Testis (tissue), 3 donors: ENCODE data around the gene CFAP46. TPM values are rescaled to one million over a fixed set of nuclear protein-coding genes. Genes with fewer than 3 reads are reported as not detected.

Experiments used
- DNase-seq: peaks from one replicate; pipeline ENCODE4 v3.0.0-alpha.2; 2019
- H3K27ac ChIP-seq, 2 donors: fragments of 200-600 bp; sonication (generic); one replicate each; pipeline ENCODE4 v1.5.1; 2019
- H3K27me3 ChIP-seq: fragments of 200-600 bp; sonication (generic); one replicate; pipeline ENCODE4 v1.5.1; 2019
- H3K36me3 ChIP-seq: fragments of 200-600 bp; sonication (generic); one replicate; pipeline ENCODE4 v1.5.1; 2017; ENCODE audit warnings: low read depth; ENCODE audit errors: missing control alignments
- H3K4me1 ChIP-seq: fragments of 200-600 bp; sonication (generic); one replicate; pipeline ENCODE4 v1.5.1; 2019
- H3K4me3 ChIP-seq, 2 donors: fragments of 200-600 bp; sonication (generic); one replicate each; pipeline ENCODE4 v1.5.1; 2017 to 2019
- H3K9me3 ChIP-seq: fragments of 200-600 bp; sonication (generic); one replicate; pipeline ENCODE4 v1.5.1; 2017
- POLR2A ChIP-seq: fragments of 450-650 bp; IDR thresholded peaks from one replicate; pipeline ENCODE4 v1.6.1; 2017; ENCODE audit warnings: antibody characterized with exemption, mild to moderate bottlenecking, moderate library complexity
- WGBS, 2 donors: methylation state at CpG; one replicate each; pipeline ENCODE4 v1.1.5; 2018; 5-methylcytosine and 5-hydroxymethylcytosine counted together
- intact Hi-C: fragments of 100-400 bp; cut with DNase I; formaldehyde crosslinking; loops from one replicate; pipeline ENCODE4 v1.15.1; 2023; ENCODE audit warnings: low total_unique reads
- polyA plus RNA-seq: library from polyadenylated mRNA; stranded (reverse); fragments of 350-450 nt; fragmentation: Illumina TruSeq; extraction: RNeasy Lipid Tissue Mini Kit (QIAGEN cat#74804); gene quantifications from one replicate; pipeline ENCODE4 v1.2.3, GENCODE V29; 2014; ENCODE audit warnings: low read depth, low replicate concordance; ENCODE audit not compliant: insufficient read depth
- total RNA-seq, 2 donors: library from RNA; depleted of rRNA; stranded (reverse); fragments of >200 nt; gene quantifications; one replicate each; pipeline ENCODE4 v1.2.3, GENCODE V29; 2016
- TF ChIP-seq, protein P1 (sequence below), 3 experiments: fragments of 450-650 bp in 2 of 3; fragments of 200-600 bp in 1 of 3; sonication (generic) in 1 of 3; IDR thresholded peaks; one replicate each; pipeline ENCODE4 v1.5.1; 2016 to 2019; ENCODE audit warnings: antibody characterized with exemption in 3 of 3, mild to moderate bottlenecking in 2 of 3, moderate library complexity in 1 of 3

The CFAP46 gene
- total and polyA plus RNA-seq, 3 donors from 2014 or later, result 36.0 to 67.6 (median 59.0) TPM

DNA sequence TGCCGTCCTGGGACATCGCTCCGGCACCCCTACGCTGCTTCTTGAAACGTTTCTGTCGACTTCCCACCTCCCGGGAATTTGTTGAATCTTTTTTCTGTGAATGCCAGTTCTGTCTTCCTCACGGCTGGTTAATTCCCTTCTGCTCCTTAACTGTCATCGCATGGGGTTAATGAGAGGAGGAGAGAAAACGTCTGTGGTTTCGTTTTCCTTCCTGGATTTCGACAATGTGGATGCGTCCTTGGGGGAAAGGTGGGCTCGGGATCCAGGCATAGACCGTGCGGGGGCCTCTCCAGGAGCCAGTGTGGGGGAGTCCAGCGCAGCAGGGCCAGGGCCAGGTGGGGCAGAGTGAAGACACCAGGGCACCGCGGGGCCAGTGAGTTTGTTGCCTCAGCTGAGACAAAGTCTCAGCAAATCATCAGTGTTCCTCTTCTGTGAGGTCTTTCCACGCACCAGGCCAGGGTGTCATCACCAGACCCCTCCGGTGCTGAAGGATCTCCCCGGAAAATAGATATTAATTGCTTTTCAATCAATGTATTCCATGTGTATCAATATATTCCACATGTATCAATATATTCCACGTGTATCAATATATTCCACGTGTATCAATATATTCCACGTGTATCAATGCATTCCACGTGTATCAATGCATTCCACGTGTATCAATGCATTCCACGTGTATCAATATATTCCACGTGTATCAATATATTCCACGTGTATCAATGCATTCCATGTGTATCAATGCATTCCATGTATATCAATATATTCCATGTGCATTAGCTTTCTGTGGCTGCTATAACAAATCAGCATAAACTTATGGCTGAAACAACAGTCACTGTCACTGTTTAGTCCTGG, 33.7 kb upstream of the CFAP46 start:
- no peak for DNase-seq
- intact Hi-C loops, result no loop called here
- Histone ChIP-seq H3K9me3 (no peaks in the 10 kb centered on the region), H3K4me1 (no peaks in the 10 kb centered on the region), H3K27ac (no peak overlapping the region), H3K4me3 (no peak overlapping the region), H3K36me3 (no peaks in the 10 kb centered on the region), H3K27me3 (no peaks in the 10 kb centered on the region)
- TF ChIP-seq, protein P1, sequence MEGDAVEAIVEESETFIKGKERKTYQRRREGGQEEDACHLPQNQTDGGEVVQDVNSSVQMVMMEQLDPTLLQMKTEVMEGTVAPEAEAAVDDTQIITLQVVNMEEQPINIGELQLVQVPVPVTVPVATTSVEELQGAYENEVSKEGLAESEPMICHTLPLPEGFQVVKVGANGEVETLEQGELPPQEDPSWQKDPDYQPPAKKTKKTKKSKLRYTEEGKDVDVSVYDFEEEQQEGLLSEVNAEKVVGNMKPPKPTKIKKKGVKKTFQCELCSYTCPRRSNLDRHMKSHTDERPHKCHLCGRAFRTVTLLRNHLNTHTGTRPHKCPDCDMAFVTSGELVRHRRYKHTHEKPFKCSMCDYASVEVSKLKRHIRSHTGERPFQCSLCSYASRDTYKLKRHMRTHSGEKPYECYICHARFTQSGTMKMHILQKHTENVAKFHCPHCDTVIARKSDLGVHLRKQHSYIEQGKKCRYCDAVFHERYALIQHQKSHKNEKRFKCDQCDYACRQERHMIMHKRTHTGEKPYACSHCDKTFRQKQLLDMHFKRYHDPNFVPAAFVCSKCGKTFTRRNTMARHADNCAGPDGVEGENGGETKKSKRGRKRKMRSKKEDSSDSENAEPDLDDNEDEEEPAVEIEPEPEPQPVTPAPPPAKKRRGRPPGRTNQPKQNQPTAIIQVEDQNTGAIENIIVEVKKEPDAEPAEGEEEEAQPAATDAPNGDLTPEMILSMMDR (IDR thresholded peaks at IDR 0.05), result no peak
- TF ChIP-seq POLR2A, result no peak
- WGBS, 2 donors, result 71 to 73% methylated on average over 30 of the region's 30 CpGs

DNA sequence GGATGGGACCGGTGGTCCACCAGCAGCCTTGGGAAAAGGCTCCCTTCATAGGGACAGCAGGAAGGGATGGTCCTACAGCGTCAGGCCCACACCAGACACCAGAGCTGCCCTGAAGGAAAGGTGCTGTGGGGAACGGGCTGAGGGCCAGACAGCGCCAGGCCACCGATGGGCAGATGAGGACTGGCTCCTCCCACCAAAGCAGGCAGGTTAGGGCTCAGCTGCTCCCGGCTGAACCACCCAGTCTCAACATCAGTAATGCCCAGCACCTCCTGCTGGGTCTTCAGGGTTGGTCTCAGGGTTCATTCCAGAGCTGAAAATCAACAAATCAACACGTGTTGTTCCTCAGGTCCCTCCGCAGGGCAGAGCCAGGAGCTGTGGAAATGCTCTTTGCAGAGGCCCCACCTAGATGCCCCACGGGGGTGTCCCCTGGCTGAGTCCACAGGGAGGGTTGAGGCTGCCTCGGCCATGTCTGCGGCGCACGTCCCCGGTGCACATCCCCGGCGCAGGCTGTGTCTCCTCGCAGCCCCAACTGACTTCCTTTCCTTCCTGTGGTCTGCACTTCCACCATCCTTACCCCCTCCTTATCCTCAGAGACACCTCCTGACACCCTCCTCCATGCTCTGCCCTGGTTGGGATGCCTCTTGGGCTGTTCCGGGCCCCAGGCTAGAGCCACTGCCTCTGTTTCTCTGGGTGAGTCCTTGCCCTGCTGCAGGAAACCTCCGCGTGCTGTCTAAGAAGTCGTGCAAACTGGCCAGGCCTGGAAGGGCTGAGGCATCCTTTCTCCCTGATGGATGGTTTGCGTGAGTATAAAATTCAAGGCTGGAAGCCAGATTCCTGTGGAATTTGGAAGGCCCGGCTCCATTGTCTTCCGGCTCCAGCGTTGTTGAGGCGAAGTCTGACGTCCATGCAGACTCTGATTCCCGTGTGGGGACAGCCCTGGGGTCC, 32.8 kb upstream of the CFAP46 start:
- Histone ChIP-seq H3K36me3 (no peaks in the 10 kb centered on the region), H3K4me1 (no peaks in the 10 kb centered on the region), H3K9me3 (no peaks in the 10 kb centered on the region), H3K4me3 (no peak overlapping the region), H3K27me3 (no peaks in the 10 kb centered on the region), H3K27ac (no peak overlapping the region)
- intact Hi-C loops, result no loop called here
- 82 to 86% methylated on average over 24 to 28 of the region's 28 CpGs for WGBS, 2 donors
- TF ChIP-seq, protein P1 (IDR thresholded peaks at IDR 0.05), result no peak
- no peak for TF ChIP-seq POLR2A
- no peak for DNase-seq

DNA sequence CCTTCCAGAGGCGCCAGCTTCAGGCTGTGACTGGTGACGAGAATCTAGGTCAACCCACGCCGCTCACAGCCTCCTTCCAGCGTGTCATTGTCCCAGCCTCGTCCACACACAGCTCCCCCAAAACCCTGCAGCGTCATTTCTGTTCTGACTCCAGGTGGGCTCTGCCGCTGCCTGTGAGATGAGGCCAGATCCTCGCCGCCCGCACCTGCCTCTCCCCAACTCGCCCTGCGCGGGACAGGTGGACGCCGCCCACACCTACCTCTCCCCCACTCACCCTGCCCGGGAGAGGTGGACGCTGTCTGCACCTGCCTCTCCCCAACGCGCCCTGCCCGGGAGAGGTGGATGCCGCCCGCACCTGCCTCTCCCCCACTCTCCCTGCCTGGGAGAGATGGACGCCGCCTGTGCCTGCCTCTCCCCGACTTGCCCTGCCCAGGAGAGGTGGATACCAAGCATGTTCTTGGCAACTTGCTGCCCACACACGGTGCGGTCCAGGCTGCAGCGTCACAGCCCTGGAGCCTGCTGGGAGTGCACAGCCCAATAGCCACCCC, 32.0 kb upstream of the CFAP46 start:
- H3K4me1 ChIP-seq, result no peaks in the 10 kb centered on the region
- H3K36me3 ChIP-seq, result no peaks in the 10 kb centered on the region
- no peaks in the 10 kb centered on the region for H3K9me3 ChIP-seq
- no peaks in the 10 kb centered on the region for H3K27me3 ChIP-seq
- H3K27ac ChIP-seq, result no peak overlapping the region
- intact Hi-C loops, result no loop called here
- no peak for TF ChIP-seq POLR2A
- TF ChIP-seq, protein P1 (IDR thresholded peaks at IDR 0.05), result no peak
- H3K4me3 ChIP-seq, result no peak overlapping the region
- WGBS, 2 donors, result 89 to 91% methylated on average over 26 to 29 of the region's 29 CpGs
- no peak for DNase-seq

DNA sequence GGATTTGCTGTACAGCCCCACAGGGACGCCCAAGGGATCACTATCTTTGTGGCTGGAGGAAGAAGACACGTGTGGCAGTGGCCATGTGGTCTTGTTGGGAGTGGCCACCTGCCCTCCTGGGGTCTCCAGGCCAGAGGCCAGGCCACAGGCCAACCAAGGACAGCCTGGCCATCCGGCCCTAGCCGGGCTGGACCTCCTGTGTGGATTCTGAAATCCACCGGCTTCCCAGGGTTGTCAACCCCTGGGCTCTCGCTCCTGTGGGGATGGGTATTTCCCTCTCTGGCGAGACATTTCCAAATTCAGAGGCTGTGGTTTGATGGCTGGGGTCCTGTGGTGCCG, 31.5 kb upstream of the CFAP46 start:
- WGBS, 2 donors, result 85 to 86% methylated on average over 4 to 8 of the region's 8 CpGs
- H3K27ac ChIP-seq, result no peak overlapping the region
- no peaks in the 10 kb centered on the region for H3K27me3 ChIP-seq
- no peak for DNase-seq
- no peaks in the 10 kb centered on the region for H3K9me3 ChIP-seq
- TF ChIP-seq POLR2A, result no peak
- TF ChIP-seq, protein P1 (IDR thresholded peaks at IDR 0.05), result no peak
- H3K4me3 ChIP-seq, result no peak overlapping the region
- no peaks in the 10 kb centered on the region for H3K4me1 ChIP-seq
- intact Hi-C loops, result no loop called here
- no peaks in the 10 kb centered on the region for H3K36me3 ChIP-seq
